Adipocyte (in vitro differentiated cells): ENCODE results near the gene GNAO1.

ENCODE experiments used
- DNase-seq: peaks from one replicate; pipeline ENCODE4 v3.0.0-alpha.2; 2015; ENCODE audit warnings: low read depth
- H3K27me3 ChIP-seq: replicated peaks from 2 replicates; pipeline ENCODE4 v1.7.0; 2013; ENCODE audit warnings: mild to moderate bottlenecking, low read length, moderate library complexity; ENCODE audit not compliant: control insufficient read depth, insufficient read depth
- H3K36me3 ChIP-seq: 2 replicates; pipeline ENCODE4 v1.7.0; 2013; ENCODE audit warnings: low read length, mild to moderate bottlenecking, moderate library complexity; ENCODE audit not compliant: control insufficient read depth, insufficient read depth, severe bottlenecking
- H3K4me1 ChIP-seq: 2 replicates; pipeline ENCODE4 v1.7.0; 2013; ENCODE audit warnings: mild to moderate bottlenecking, low read length, moderate library complexity; ENCODE audit not compliant: control insufficient read depth, insufficient read depth
- H3K4me3 ChIP-seq: 2 replicates; pipeline ENCODE4 v1.7.0; 2013; ENCODE audit warnings: mild to moderate bottlenecking, low read length, moderate library complexity
- H3K9ac ChIP-seq: 2 replicates; pipeline ENCODE4 v1.7.0; 2013; ENCODE audit warnings: mild to moderate bottlenecking, low read length, moderate library complexity
- H3K9me3 ChIP-seq: 2 replicates; pipeline ENCODE4 v1.7.0; 2013; ENCODE audit warnings: mild to moderate bottlenecking, low read length, moderate library complexity; ENCODE audit not compliant: control insufficient read depth

The GNAO1 gene

DNA sequence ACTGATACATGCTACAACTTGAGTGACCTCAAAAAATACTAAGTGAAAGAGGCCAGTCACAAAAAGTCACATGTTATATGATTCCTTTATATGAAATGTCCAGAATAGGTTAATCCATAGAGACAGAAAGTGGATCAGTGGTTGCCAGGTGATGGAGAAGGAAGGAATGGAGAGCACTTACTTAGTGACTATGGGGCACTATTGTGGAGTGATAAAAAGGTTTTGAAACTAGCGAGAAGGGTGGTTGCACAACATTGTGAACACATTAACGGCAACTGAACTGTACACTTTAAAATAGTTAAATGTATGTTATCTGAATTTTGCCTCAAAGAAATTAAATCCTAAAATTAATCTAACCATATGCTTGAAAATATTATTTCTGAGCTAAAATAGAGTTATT is 208.2 kb downstream of the GNAO1 start:
- Histone ChIP-seq H3K9me3 (no peaks in the 10 kb centered on the region), H3K9ac (no peak overlapping the region), H3K36me3 (peaks cover 56% of the 10 kb centered on the region), H3K27me3 (no peaks in the 10 kb centered on the region), H3K4me3 (no peak overlapping the region), H3K4me1 (no peaks in the 10 kb centered on the region)
- no peak for DNase-seq

- no peak for DNase-seq
- H3K27me3 ChIP-seq = no peaks in the 10 kb centered on the region
- no peak overlapping the region for H3K4me3 ChIP-seq
- H3K36me3 ChIP-seq = peaks cover 66% of the 10 kb centered on the region
- H3K9me3 ChIP-seq = no peaks in the 10 kb centered on the region
- no peak overlapping the region for H3K9ac ChIP-seq
- H3K4me1 ChIP-seq = no peaks in the 10 kb centered on the region
Measured at GRCh38 chr16:56400458-56400857, 209.2 kb downstream of the GNAO1 start.

GRCh38 chr16:56401482-56401881 is 210.2 kb downstream of the GNAO1 start:
- Histone ChIP-seq H3K27me3 (no peaks in the 10 kb centered on the region), H3K9me3 (no peaks in the 10 kb centered on the region), H3K36me3 (peaks cover 68% of the 10 kb centered on the region), H3K4me3 (no peak overlapping the region), H3K4me1 (no peaks in the 10 kb centered on the region), H3K9ac (no peak overlapping the region)
- no peak for DNase-seq

GRCh38 chr16:56405977-56406672 is 214.8 kb downstream of the GNAO1 start:
- H3K36me3 ChIP-seq = peaks cover 63% of the 10 kb centered on the region
- DNase-seq = no peak

More at GRCh38 chr16:56405977-56406672, 214.8 kb downstream of the GNAO1 start:
- no peak overlapping the region for H3K9ac ChIP-seq
- no peaks in the 10 kb centered on the region for H3K27me3 ChIP-seq
- H3K9me3 ChIP-seq = no peaks in the 10 kb centered on the region
- H3K4me1 ChIP-seq = peaks cover 10% of the 10 kb centered on the region
- no peak overlapping the region for H3K4me3 ChIP-seq
